HepG2 (cell line): ENCODE data around the gene DDRGK1. TPM values are rescaled to one million over a fixed set of nuclear protein-coding genes. Genes with fewer than 3 reads are reported as not detected.
A peak's percentile ranks its signal among the peaks of the same experiment; 100 is the strongest.

Experiments
- AGO1 ChIP-seq: fragments of 200-400 bp; formaldehyde crosslinking; IDR thresholded peaks from 2 replicates; pipeline ENCODE4 v1.6.1; 2017; ENCODE audit warnings: mild to moderate bottlenecking, low read depth, low read length, moderate library complexity; ENCODE audit not compliant: poor library complexity, severe bottlenecking
- CREM ChIP-seq, 2 experiments: sonication (generic) in 1 of 2; formaldehyde crosslinking in 1 of 2; IDR thresholded peaks; 2 replicates each; pipeline versions ENCODE4 v1.4.0 to v1.6.1; 2016 to 2020; ENCODE audit warnings: antibody characterized with exemption in 1 of 2, mild to moderate bottlenecking in 1 of 2, missing genetic modification reagents in 1 of 2
- CSRNP2 ChIP-seq: sonication (generic); formaldehyde crosslinking; conservative IDR thresholded peaks from 2 replicates; pipeline ENCODE4 v1.8.0; 2022; ENCODE audit warnings: low read depth, missing genetic modification reagents
- DMAP1 ChIP-seq: IDR thresholded peaks from 2 replicates; pipeline ENCODE4 v1.6.1; 2016
- GATAD1 ChIP-seq: IDR thresholded peaks from 2 replicates; pipeline ENCODE4 v1.6.1; 2016; ENCODE audit warnings: missing genetic modification reagents, missing compliant biosample characterization
- HDAC1 ChIP-seq: sonication (generic); formaldehyde crosslinking; IDR thresholded peaks from 2 replicates; pipeline ENCODE4 v1.5.1; 2020; ENCODE audit warnings: mild to moderate bottlenecking, missing genetic modification reagents
- HES4 ChIP-seq: sonication (generic); formaldehyde crosslinking; IDR thresholded peaks from 2 replicates; pipeline ENCODE4 v1.9.0; 2021; ENCODE audit warnings: mild to moderate bottlenecking, missing genetic modification reagents, borderline replicate concordance
- HOMEZ ChIP-seq: IDR thresholded peaks from 2 replicates; pipeline ENCODE4 v1.6.1; 2016; ENCODE audit warnings: low read depth
- KAT7 ChIP-seq: IDR thresholded peaks from 2 replicates; pipeline ENCODE4 v1.6.1; 2018; ENCODE audit warnings: borderline replicate concordance, missing compliant biosample characterization
- MTA1 ChIP-seq: sonication (generic); formaldehyde crosslinking; IDR thresholded peaks from 2 replicates; pipeline ENCODE4 v1.4.0; 2020; ENCODE audit warnings: missing genetic modification reagents, mild to moderate bottlenecking, borderline replicate concordance
- SRSF9 ChIP-seq: fragments of 200-400 bp; formaldehyde crosslinking; IDR thresholded peaks from 2 replicates; pipeline ENCODE4 v1.6.1; 2018; ENCODE audit warnings: borderline replicate concordance, mild to moderate bottlenecking, low read depth, low read length; ENCODE audit not compliant: insufficient read depth, poor library complexity, severe bottlenecking
- STAG1 ChIP-seq: sonication (generic); formaldehyde crosslinking; IDR thresholded peaks from 2 replicates; pipeline ENCODE4 v1.4.0; 2020; ENCODE audit warnings: missing genetic modification reagents
- ZBTB7A ChIP-seq: sonication (generic); formaldehyde crosslinking; IDR thresholded peaks from 2 replicates; pipeline ENCODE4 v1.8.0; 2022; ENCODE audit warnings: mild to moderate bottlenecking, missing genetic modification reagents
- ZC3H4 ChIP-seq: sonication (generic); formaldehyde crosslinking; IDR thresholded peaks from 2 replicates; pipeline ENCODE4 v1.4.0; 2020; ENCODE audit warnings: missing genetic modification reagents, borderline replicate concordance
- ZKSCAN8 ChIP-seq: IDR thresholded peaks from 2 replicates; pipeline ENCODE4 v1.6.1; 2016; ENCODE audit warnings: borderline replicate concordance, missing genetic modification reagents, missing compliant biosample characterization
- ZNF12 ChIP-seq: sonication (generic); formaldehyde crosslinking; IDR thresholded peaks from 2 replicates; pipeline ENCODE4 v1.5.0; 2020; ENCODE audit warnings: missing genetic modification reagents
- ZNF331 ChIP-seq: sonication (generic); formaldehyde crosslinking; IDR thresholded peaks from 2 replicates; pipeline ENCODE4 v1.4.0; 2020; ENCODE audit warnings: missing genetic modification reagents
- ZNF33A ChIP-seq: sonication (generic); formaldehyde crosslinking; IDR thresholded peaks from 2 replicates; pipeline ENCODE4 v1.5.1; 2020; ENCODE audit warnings: missing genetic modification reagents, mild to moderate bottlenecking, moderate library complexity, borderline replicate concordance
- ZNF615 ChIP-seq: sonication (generic); formaldehyde crosslinking; IDR thresholded peaks from 2 replicates; pipeline ENCODE4 v1.5.0; 2020; ENCODE audit warnings: mild to moderate bottlenecking, missing genetic modification reagents, borderline replicate concordance
- ZNF639 ChIP-seq: conservative IDR thresholded peaks from 2 replicates; pipeline ENCODE4 v1.6.1; 2018; ENCODE audit warnings: missing genetic modification reagents
- ZNF691 ChIP-seq: sonication (generic); formaldehyde crosslinking; IDR thresholded peaks from 2 replicates; pipeline ENCODE4 v1.4.0; 2020; ENCODE audit warnings: missing genetic modification reagents, low read depth, mild to moderate bottlenecking, borderline replicate concordance
- ZNF777 ChIP-seq: sonication (generic); formaldehyde crosslinking; IDR thresholded peaks from 2 replicates; pipeline ENCODE4 v1.4.0; 2020; ENCODE audit warnings: missing genetic modification reagents
- ZNF782 ChIP-seq: sonication (generic); formaldehyde crosslinking; IDR thresholded peaks from 2 replicates; pipeline ENCODE4 v1.4.0; 2020; ENCODE audit warnings: missing genetic modification reagents, mild to moderate bottlenecking, borderline replicate concordance
- ZNF792 ChIP-seq: IDR thresholded peaks from 2 replicates; pipeline ENCODE4 v1.6.1; 2016
- ZSCAN12 ChIP-seq: sonication (generic); formaldehyde crosslinking; IDR thresholded peaks from 2 replicates; pipeline ENCODE4 v1.9.0; 2021; ENCODE audit warnings: mild to moderate bottlenecking, missing genetic modification reagents
- polyA plus RNA-seq, 8 experiments: library from polyadenylated mRNA; depleted of rRNA in 3 of 8; stranded (reverse) in 7 of 8; unstranded in 1 of 8; fragments of >200 nt; fragmentation: Illumina TruSeq in 4 of 8; extraction: Trizol in 4 of 8; gene quantifications; 2 replicates each; pipeline versions ENCODE4 v1.2.1 to v1.2.3, GENCODE V29; 2011 to 2016; ENCODE audit warnings: low read depth in 4 of 8, missing spikeins in 1 of 8, mixed read lengths in 1 of 8; ENCODE audit not compliant: insufficient read depth in 1 of 8
- total RNA-seq, 5 experiments: library from RNA; depleted of rRNA; stranded (reverse); fragments of >200 nt; fragmentation: Illumina TruSeq; extraction: Trizol; gene quantifications; 2 replicates each; pipeline ENCODE4 v1.2.3, GENCODE V29; 2016; ENCODE audit warnings: low read depth in 1 of 5

Gene DDRGK1
- total and polyA plus RNA-seq, 2 of the 13 experiments (the other 11 are each of a cell fraction or from before 2014, with no cell fraction given) = 96.7 to 149 TPM

- TF ChIP-seq MTA1 (CRISPR knock-in tag) (peak; percentile 98), CREM (IDR thresholded peaks at IDR 0.05) (no peak; the same call in 1 of the 2 replicates), CREM (CRISPR knock-in tag; IDR thresholded peaks at IDR 0.05) (no peak), ZNF639 (CRISPR knock-in tag) (no peak), ZNF331 (peak; percentile 83), ZKSCAN8 (CRISPR knock-in tag) (no peak), KAT7 (CRISPR knock-in tag) (peak; percentile 84; the same call in 1 of the 2 replicates), ZNF782 (CRISPR knock-in tag) (no peak), CSRNP2 (CRISPR knock-in tag) (no peak), ZSCAN12 (CRISPR knock-in tag) (no peak), SRSF9 (no peak), HOMEZ (CRISPR knock-in tag) (0 out of 2 replicates have a peak, but pooled peaks have one; percentile 20), HES4 (CRISPR knock-in tag) (no peak), AGO1 (no peak), ZNF691 (CRISPR knock-in tag) (peak; percentile 95), ZNF615 (CRISPR knock-in tag) (no peak), ZC3H4 (no peak), ZNF33A (0 out of 2 replicates have a peak, but pooled peaks have one; percentile 56), ZNF792 (CRISPR knock-in tag) (peak; percentile 90), STAG1 (CRISPR knock-in tag) (peak; percentile 78), DMAP1 (CRISPR knock-in tag) (peak; percentile 37; the same call in 1 of the 2 replicates), GATAD1 (CRISPR knock-in tag) (peak; percentile 69), ZNF777 (CRISPR knock-in tag) (peak; percentile 86), HDAC1 (CRISPR knock-in tag) (peak; percentile 92), ZNF12 (CRISPR knock-in tag) (no peak), ZBTB7A (CRISPR knock-in tag) (peak; percentile 84)
Measured at GRCh38 chr20:3231889-3232588, 27.6 kb upstream of the DDRGK1 start (continued).
